ENCODE results near the gene ARMC5. TPM values are rescaled to one million over a fixed set of nuclear protein-coding genes. Genes with fewer than 3 reads are reported as not detected.

Gene ARMC5
- total RNA-seq, 2 donors from 2014 or later = 9.4 to 12.1 TPM

GRCh38 chr16:31475946-31476302 lies 16.6 kb downstream of the ARMC5 start:
- H3K27me3 ChIP-seq (ENCODE audit: control insufficient read depth, insufficient read depth, low read length, poor library complexity, severe bottlenecking) = no peaks in the 10 kb centered on the region
- WGBS, 2 experiments (ENCODE audit: insufficient coverage in 1 of 2, insufficient read length in 1 of 2) = 85 to 97% methylated on average over 11 to 26 of the region's 26 CpGs

GRCh38 chr16:31476303-31477219 lies 17.3 kb downstream of the ARMC5 start:
- Histone ChIP-seq H3K27me3 (ENCODE audit: control insufficient read depth, insufficient read depth, low read length, poor library complexity, severe bottlenecking) (no peaks in the 10 kb centered on the region), H3K4me3 (ENCODE audit: low read length) (no peak overlapping the region), H3K27ac (ENCODE audit: low read depth, low read length) (no peak overlapping the region), H3K9me3 (ENCODE audit: control insufficient read depth, low read length) (no peaks in the 10 kb centered on the region), H3K36me3 (ENCODE audit: control insufficient read depth, insufficient read depth, low read length) (peaks cover 27% of the 10 kb centered on the region), H3K9ac (ENCODE audit: extremely low read depth, low read length, poor library complexity, severe bottlenecking) (no peak overlapping the region), H3K4me1 (ENCODE audit: control insufficient read depth, insufficient read depth, low read length) (no peaks in the 10 kb centered on the region)
- Mint-ChIP-seq H3K4me3 (peak overlapping the region; percentile 54), H3K27me3 (ENCODE audit: insufficient read depth) (peaks cover 86% of the 10 kb centered on the region), H3K36me3 (ENCODE audit: low read depth) (peaks cover 9% of the 10 kb centered on the region), H3K27ac (no peak overlapping the region), H3K9me3 (no peaks in the 10 kb centered on the region), H3K4me1 (peaks cover 12% of the 10 kb centered on the region)
- TF ChIP-seq CTCF (conservative IDR thresholded peaks at IDR 0.05) = no peak
- 71 to 94% methylated on average over 49 to 68 of the region's 68 CpGs for WGBS, 2 experiments (ENCODE audit: insufficient coverage in 1 of 2, insufficient read length in 1 of 2)
- peak; percentile 95 for DNase-seq

More at GRCh38 chr16:31475946-31476302, 16.6 kb downstream of the ARMC5 start:
- H3K4me1 ChIP-seq (ENCODE audit: control insufficient read depth, insufficient read depth, low read length) = no peaks in the 10 kb centered on the region
- peaks cover 9% of the 10 kb centered on the region for H3K36me3 Mint-ChIP-seq (ENCODE audit: low read depth)
- no peak for TF ChIP-seq CTCF (conservative IDR thresholded peaks at IDR 0.05)
- no peak overlapping the region for H3K4me3 ChIP-seq (ENCODE audit: low read length)
- H3K27ac Mint-ChIP-seq = no peak overlapping the region
- H3K36me3 ChIP-seq (ENCODE audit: control insufficient read depth, insufficient read depth, low read length) = peaks cover 27% of the 10 kb centered on the region
- H3K9me3 ChIP-seq (ENCODE audit: control insufficient read depth, low read length) = no peaks in the 10 kb centered on the region
- peak overlapping the region; percentile 54 for H3K4me3 Mint-ChIP-seq
- H3K9ac ChIP-seq (ENCODE audit: extremely low read depth, low read length, poor library complexity, severe bottlenecking) = no peak overlapping the region
- H3K27me3 Mint-ChIP-seq (ENCODE audit: insufficient read depth) = peaks cover 86% of the 10 kb centered on the region
- peak; percentile 66 for DNase-seq
- no peaks in the 10 kb centered on the region for H3K9me3 Mint-ChIP-seq
- peaks cover 17% of the 10 kb centered on the region for H3K4me1 Mint-ChIP-seq
- no peak overlapping the region for H3K27ac ChIP-seq (ENCODE audit: low read depth, low read length)

GRCh38 chr16:31477220-31478216 lies 18.2 kb downstream of the ARMC5 start:
- Histone ChIP-seq H3K27ac (ENCODE audit: low read depth, low read length) (no peak overlapping the region), H3K36me3 (ENCODE audit: control insufficient read depth, insufficient read depth, low read length) (peaks cover 27% of the 10 kb centered on the region), H3K4me3 (ENCODE audit: low read length) (no peak overlapping the region), H3K9me3 (ENCODE audit: control insufficient read depth, low read length) (no peaks in the 10 kb centered on the region), H3K9ac (ENCODE audit: extremely low read depth, low read length, poor library complexity, severe bottlenecking) (no peak overlapping the region), H3K27me3 (ENCODE audit: control insufficient read depth, insufficient read depth, low read length, poor library complexity, severe bottlenecking) (peaks cover 4% of the 10 kb centered on the region), H3K4me1 (ENCODE audit: control insufficient read depth, insufficient read depth, low read length) (no peaks in the 10 kb centered on the region)
- H3K9me3 Mint-ChIP-seq = no peaks in the 10 kb centered on the region
- peaks cover 9% of the 10 kb centered on the region for H3K36me3 Mint-ChIP-seq (ENCODE audit: low read depth)
- peak overlapping the region; percentile 48 for H3K27ac Mint-ChIP-seq
- peaks cover 11% of the 10 kb centered on the region for H3K4me1 Mint-ChIP-seq
- H3K4me3 Mint-ChIP-seq = peak overlapping the region; percentile 54
- peaks cover 90% of the 10 kb centered on the region for H3K27me3 Mint-ChIP-seq (ENCODE audit: insufficient read depth)
- DNase-seq = peak; percentile 92
- peak; percentile 76 for TF ChIP-seq CTCF (conservative IDR thresholded peaks at IDR 0.05)
- 76 to 85% methylated on average over 52 to 67 of the region's 67 CpGs for WGBS, 2 experiments (ENCODE audit: insufficient coverage in 1 of 2, insufficient read length in 1 of 2)

Data from endodermal cell (in vitro differentiated cells).